Nephron (organoid): ENCODE results near the gene COL20A1.

Source experiments
- H3K27ac Mint-ChIP-seq, 3 experiments: 2 replicates each; pipeline ENCODE4 v1.8.0; 2020; ENCODE audit warnings: mixed read lengths in 3 of 3, mild to moderate bottlenecking in 2 of 3, moderate library complexity in 1 of 3
- H3K27me3 Mint-ChIP-seq: 2 replicates; pipeline ENCODE4 v1.8.0; 2021; ENCODE audit warnings: low read depth, mild to moderate bottlenecking, moderate library complexity, mixed read lengths
- H3K36me3 Mint-ChIP-seq: 2 replicates; pipeline ENCODE4 v1.8.0; 2020; ENCODE audit warnings: low read depth, mixed read lengths
- H3K4me1 Mint-ChIP-seq: 2 replicates; pipeline ENCODE4 v1.8.0; 2020; ENCODE audit warnings: mixed read lengths
- H3K4me3 Mint-ChIP-seq, 3 experiments: 2 replicates each; pipeline ENCODE4 v1.8.0; 2020; ENCODE audit warnings: mild to moderate bottlenecking in 3 of 3, mixed read lengths in 3 of 3, moderate library complexity in 2 of 3
- H3K9me3 Mint-ChIP-seq: 2 replicates; pipeline ENCODE4 v1.8.0; 2020; ENCODE audit warnings: mixed read lengths
- TF ChIP-seq, protein P1 (sequence below), 3 experiments: fragments of 200-600 bp; sonication (generic); IDR thresholded peaks; one replicate each; pipeline ENCODE4 v1.5.0; 2021; ENCODE audit warnings: antibody characterized with exemption in 3 of 3; ENCODE audit not compliant: unreplicated experiment in 3 of 3

Gene COL20A1

DNA sequence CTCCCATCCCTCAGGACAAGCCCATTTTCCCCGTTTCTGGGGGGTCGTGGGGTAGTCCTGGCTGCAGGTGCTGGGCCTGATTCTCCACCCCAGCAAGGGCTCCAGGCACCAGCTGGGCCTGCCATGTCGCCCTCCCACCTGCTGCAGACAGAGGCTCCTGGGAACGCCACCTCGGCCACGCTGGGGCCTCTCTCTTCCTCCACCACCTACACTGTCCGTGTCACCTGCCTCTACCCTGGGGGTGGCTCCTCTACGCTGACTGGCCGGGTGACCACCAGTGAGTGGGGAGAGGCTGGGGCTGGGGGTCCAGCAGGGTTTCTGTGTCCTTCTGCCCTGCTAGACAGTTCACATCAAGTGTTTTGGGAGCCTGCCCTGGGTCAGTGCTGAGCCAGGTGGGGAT is 19.3 kb downstream of the COL20A1 start:
- H3K9me3 Mint-ChIP-seq, result no peaks in the 10 kb centered on the region
- no peak overlapping the region for H3K27ac Mint-ChIP-seq

DNA sequence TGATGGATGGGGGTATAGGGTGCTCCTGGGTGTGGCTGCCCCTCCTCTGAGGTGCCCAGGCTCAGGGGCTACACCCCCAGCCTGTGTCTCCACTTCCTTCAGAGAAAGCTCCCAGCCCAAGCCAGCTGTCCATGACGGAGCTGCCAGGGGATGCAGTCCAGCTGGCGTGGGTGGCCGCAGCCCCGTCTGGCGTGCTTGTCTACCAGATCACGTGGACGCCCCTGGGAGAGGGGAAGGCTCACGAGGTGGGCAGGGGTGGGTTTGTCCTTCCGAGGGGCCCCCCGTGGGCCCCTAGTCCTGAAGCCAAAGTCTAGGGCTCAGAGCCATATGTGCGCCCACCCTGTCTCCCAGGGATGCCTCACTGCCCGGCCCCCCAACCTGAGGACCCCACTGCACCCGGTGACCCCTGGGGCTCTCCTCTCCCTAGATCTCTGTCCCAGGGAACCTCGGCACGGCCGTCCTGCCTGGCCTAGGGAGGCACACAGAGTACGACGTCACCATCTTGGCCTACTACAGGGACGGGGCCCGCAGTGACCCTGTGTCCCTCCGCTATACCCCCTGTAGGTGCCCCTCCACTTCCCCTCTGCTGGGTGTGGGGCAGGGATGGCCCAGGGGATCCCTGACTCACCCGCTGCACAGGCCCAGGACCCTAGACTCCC is 19.8 kb downstream of the COL20A1 start:
- Mint-ChIP-seq H3K27ac (no peak overlapping the region), H3K9me3 (no peaks in the 10 kb centered on the region), H3K4me1 (peaks cover 9% of the 10 kb centered on the region), H3K4me3 (no peak overlapping the region), H3K36me3 (no peaks in the 10 kb centered on the region), H3K27me3 (peaks cover 7% of the 10 kb centered on the region)
- TF ChIP-seq, protein P1, sequence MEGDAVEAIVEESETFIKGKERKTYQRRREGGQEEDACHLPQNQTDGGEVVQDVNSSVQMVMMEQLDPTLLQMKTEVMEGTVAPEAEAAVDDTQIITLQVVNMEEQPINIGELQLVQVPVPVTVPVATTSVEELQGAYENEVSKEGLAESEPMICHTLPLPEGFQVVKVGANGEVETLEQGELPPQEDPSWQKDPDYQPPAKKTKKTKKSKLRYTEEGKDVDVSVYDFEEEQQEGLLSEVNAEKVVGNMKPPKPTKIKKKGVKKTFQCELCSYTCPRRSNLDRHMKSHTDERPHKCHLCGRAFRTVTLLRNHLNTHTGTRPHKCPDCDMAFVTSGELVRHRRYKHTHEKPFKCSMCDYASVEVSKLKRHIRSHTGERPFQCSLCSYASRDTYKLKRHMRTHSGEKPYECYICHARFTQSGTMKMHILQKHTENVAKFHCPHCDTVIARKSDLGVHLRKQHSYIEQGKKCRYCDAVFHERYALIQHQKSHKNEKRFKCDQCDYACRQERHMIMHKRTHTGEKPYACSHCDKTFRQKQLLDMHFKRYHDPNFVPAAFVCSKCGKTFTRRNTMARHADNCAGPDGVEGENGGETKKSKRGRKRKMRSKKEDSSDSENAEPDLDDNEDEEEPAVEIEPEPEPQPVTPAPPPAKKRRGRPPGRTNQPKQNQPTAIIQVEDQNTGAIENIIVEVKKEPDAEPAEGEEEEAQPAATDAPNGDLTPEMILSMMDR (IDR thresholded peaks at IDR 0.05; ENCODE audit: unreplicated experiment in 3 of 3), result no peak

More for the DNA sequence above, 19.3 kb downstream of the COL20A1 start:
- peaks cover 9% of the 10 kb centered on the region for H3K4me1 Mint-ChIP-seq
- no peak overlapping the region for H3K4me3 Mint-ChIP-seq
- TF ChIP-seq, protein P1 (IDR thresholded peaks at IDR 0.05; ENCODE audit: unreplicated experiment in 3 of 3), result no peak
- H3K36me3 Mint-ChIP-seq, result no peaks in the 10 kb centered on the region
- peaks cover 6% of the 10 kb centered on the region for H3K27me3 Mint-ChIP-seq

DNA sequence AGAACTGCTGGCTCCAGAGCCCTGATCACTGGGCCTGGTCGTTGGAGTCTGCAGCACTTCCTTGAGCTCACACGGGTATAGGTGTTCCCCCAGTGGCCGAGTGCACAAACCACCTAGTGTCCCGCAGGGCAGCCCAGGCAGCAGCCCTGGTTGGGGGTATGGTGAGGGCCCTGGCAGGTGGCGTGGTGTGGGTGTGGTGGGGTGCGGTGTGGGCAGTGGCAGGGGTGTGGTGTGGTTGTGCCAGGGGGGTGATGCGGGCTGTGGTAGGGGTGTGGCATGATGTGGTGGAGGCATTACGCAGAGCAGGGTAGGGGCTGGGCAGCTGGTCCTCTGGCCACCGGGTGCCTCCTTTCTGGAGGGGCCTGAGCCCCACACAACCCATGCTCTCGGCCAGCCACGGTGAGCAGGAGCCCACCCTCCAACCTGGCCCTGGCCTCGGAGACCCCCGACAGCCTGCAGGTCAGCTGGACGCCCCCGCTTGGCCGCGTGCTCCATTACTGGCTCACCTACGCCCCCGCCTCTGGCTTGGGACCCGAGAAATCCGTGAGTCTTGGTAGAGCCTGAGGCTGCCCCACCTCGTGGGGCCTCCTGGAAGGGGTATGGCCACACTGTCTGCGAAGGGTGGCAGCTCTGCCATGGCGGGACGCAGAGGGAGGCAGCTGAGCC is 20.5 kb downstream of the COL20A1 start:
- Mint-ChIP-seq H3K36me3 (no peaks in the 10 kb centered on the region), H3K27ac (no peak overlapping the region), H3K4me1 (peaks cover 9% of the 10 kb centered on the region), H3K27me3 (peaks cover 9% of the 10 kb centered on the region), H3K9me3 (no peaks in the 10 kb centered on the region), H3K4me3 (no peak overlapping the region)
- TF ChIP-seq, protein P1 (IDR thresholded peaks at IDR 0.05; ENCODE audit: unreplicated experiment in 3 of 3), result no peak

DNA sequence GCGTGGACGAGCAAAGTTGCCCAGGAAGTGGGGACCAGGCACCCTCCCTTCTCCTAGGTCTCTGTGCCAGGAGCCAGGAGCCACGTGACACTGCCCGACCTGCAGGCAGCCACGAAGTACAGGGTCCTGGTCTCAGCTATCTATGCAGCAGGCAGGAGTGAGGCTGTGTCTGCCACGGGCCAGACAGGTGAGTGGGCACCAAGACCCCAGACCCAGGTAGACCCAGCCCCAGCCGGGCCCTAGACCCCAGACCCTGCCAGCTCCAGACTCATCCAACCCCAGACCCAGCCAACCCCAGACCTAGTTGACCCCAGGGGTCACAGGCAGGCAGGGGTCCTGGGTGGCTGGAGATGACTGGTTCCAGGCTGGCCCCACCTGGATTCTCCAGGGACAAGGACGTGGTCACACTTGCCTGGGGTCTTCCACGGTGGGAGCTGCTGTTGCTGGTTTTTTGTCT is 21.1 kb downstream of the COL20A1 start:
- H3K9me3 Mint-ChIP-seq, result no peaks in the 10 kb centered on the region

DNA sequence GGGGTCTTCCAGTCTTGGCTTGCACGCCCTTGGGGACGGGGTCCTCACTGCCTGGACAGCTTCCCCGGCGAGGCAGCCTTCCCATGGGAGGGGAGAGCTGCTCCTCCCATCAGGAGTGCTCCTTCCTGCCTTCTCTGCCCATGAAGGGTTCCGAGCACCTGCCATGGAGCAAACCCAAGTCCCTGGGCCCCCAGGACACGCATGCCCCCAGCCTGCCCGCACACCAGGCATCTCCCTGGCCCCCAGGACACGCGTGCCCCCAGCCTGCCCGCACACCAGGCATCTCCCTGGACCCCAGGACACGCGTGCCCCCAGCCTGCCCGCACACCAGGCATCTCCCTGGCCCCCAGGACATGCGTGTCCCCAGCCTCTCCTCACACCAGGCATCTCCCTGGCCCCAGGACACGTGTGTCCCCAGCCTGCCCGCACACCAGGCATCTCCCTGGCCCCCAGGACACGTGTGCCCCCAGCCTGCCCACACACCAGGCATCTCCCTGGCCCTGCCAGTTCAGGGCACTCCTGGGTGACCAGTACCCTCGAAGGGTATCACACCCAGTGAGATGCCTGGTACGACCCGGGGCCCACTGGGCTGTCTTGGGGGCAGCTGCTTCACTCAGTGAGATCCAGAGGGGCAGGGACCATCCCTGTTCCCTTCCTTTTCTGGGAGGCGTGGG is 21.7 kb downstream of the COL20A1 start:
- H3K9me3 Mint-ChIP-seq, result no peaks in the 10 kb centered on the region
- no peak overlapping the region for H3K27ac Mint-ChIP-seq
- no peaks in the 10 kb centered on the region for H3K36me3 Mint-ChIP-seq
- peaks cover 9% of the 10 kb centered on the region for H3K27me3 Mint-ChIP-seq
- TF ChIP-seq, protein P1 (IDR thresholded peaks at IDR 0.05; ENCODE audit: unreplicated experiment in 3 of 3), result no peak
- H3K4me1 Mint-ChIP-seq, result peaks cover 6% of the 10 kb centered on the region
- H3K4me3 Mint-ChIP-seq, result no peak overlapping the region

More for the DNA sequence above, 21.1 kb downstream of the COL20A1 start:
- Mint-ChIP-seq H3K27me3 (peaks cover 9% of the 10 kb centered on the region), H3K36me3 (no peaks in the 10 kb centered on the region), H3K27ac (no peak overlapping the region), H3K4me1 (peaks cover 9% of the 10 kb centered on the region), H3K4me3 (no peak overlapping the region)
- TF ChIP-seq, protein P1 (IDR thresholded peaks at IDR 0.05; ENCODE audit: unreplicated experiment in 3 of 3), result no peak
